ENCODE results near the gene TANC1.

DNA sequence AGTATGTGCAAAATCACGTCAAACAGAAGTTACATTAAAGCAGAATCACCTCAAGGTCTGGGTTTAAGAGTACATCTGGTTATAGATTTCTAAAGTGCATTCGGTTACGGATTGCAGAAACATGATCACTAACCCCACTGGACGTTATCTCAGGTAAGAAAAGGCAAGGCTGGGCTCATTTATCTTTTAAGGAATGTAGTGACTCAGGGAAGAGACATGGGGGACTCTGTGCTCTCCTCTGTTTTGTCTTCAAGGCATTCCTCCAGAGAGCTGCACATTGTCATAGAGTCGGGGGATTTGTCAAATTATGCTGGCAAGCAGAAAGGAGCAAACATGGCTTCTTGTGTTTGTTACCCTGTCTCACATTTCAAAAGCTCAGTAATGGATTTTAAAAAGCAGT is 303.7 kb downstream of the TANC1 start:
- TF ChIP-seq EZH2 (IDR thresholded peaks at IDR 0.05; ENCODE audit: insufficient read depth, poor library complexity, severe bottlenecking) (no peak), EZH2phosphoT487 (IDR thresholded peaks at IDR 0.05; ENCODE audit: insufficient read depth, low read depth) (no peak)

Measured in GM23248 (cell line).